ENCODE measurements around the gene MRGPRE.

MRGPRE gene

GRCh38 chr11:3226846-3227567 is 5.2 kb downstream of the MRGPRE start:
- no peak for DNase-seq (ENCODE audit: low read depth in 3 of 3)

- no peak for DNase-seq (ENCODE audit: low read depth in 3 of 3)
Measured at GRCh38 chr11:3225826-3226750, 6.1 kb downstream of the MRGPRE start.

GRCh38 chr11:3225159-3225758 is 7.0 kb downstream of the MRGPRE start:
- DNase-seq (ENCODE audit: low read depth in 3 of 3) = no peak

- no peak for DNase-seq (ENCODE audit: low read depth in 3 of 3)
Measured at GRCh38 chr11:3224401-3225057, 7.7 kb downstream of the MRGPRE start.

- no peak for DNase-seq (ENCODE audit: low read depth in 3 of 3)
Measured at GRCh38 chr11:3223932-3224381, 8.3 kb downstream of the MRGPRE start.

GRCh38 chr11:3222941-3223915 is 9.0 kb downstream of the MRGPRE start:
- DNase-seq (ENCODE audit: low read depth in 3 of 3) = no peak

GRCh38 chr11:3222003-3222855 is 10.0 kb downstream of the MRGPRE start:
- no peak for DNase-seq (ENCODE audit: low read depth in 3 of 3)

GRCh38 chr11:3221408-3222002 is 10.7 kb downstream of the MRGPRE start:
- DNase-seq (ENCODE audit: low read depth in 3 of 3) = no peak

GRCh38 chr11:3220521-3221407 is 11.5 kb downstream of the MRGPRE start:
- DNase-seq (ENCODE audit: low read depth in 3 of 3) = no peak

- no peak for DNase-seq (ENCODE audit: low read depth in 3 of 3)
Measured at GRCh38 chr11:3220101-3220500, 12.1 kb downstream of the MRGPRE start.

- no peak for DNase-seq (ENCODE audit: low read depth in 3 of 3)
Measured at GRCh38 chr11:3219281-3219892, 12.8 kb downstream of the MRGPRE start.

- DNase-seq (ENCODE audit: low read depth in 3 of 3) = no peak
Measured at GRCh38 chr11:3218483-3219280, 13.5 kb downstream of the MRGPRE start, which contains the start of gene MRGPRG. Gene MRGPRG, minus strand, starts transcription at chr11:3218813. Its CDS starts 0 bp downstream, at chr11:3218813.

GRCh38 chr11:3217818-3218482 is 14.3 kb downstream of the MRGPRE start:
- no peak for DNase-seq (ENCODE audit: low read depth in 3 of 3)

- no peak for DNase-seq (ENCODE audit: low read depth in 3 of 3)
Measured at GRCh38 chr11:3216027-3216525, 16.1 kb downstream of the MRGPRE start.

- no peak for DNase-seq (ENCODE audit: low read depth in 3 of 3)
Measured at GRCh38 chr11:3215346-3216026, 16.7 kb downstream of the MRGPRE start.

- DNase-seq (ENCODE audit: low read depth in 3 of 3) = no peak
Measured at GRCh38 chr11:3214420-3214699, 17.9 kb downstream of the MRGPRE start.

Measured in stimulated activated CD4-positive, alpha-beta T cell treated with anti-CD3 and anti-CD28 coated beads, TNF-alpha, amount 100 ng/mL, for 48 hours (primary cell).